Measurements from ENCODE around the gene MAGOH. TPM values are rescaled to one million over a fixed set of nuclear protein-coding genes. Genes with fewer than 3 reads are reported as not detected.
"Not testable (repeated sequence)": the region's sequence is repeated elsewhere in the genome, so short reads cannot be mapped to it uniquely, and the experiment has no call there.

MAGOH gene
- total and polyA plus RNA-seq, 2 experiments from 2014 or later: 21.9 to 34.3 TPM

DNA sequence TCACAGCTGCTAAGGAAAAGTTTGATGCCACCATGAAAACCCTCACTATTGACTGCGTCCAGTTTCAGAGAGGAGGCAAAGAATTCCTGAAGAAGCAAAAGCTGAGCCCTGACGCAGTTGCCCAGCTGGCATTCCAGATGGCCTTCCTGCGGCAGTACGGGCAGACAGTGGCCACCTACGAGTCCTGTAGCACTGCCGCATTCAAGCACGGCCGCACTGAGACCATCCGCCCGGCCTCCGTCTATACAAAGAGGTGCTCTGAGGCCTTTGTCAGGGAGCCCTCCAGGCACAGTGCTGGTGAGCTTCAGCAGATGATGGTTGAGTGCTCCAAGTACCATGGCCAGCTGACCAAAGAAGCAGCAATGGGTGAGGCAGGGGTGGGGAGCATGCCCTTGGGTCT lies 27.4 kb downstream of the MAGOH start:
- Histone ChIP-seq H3K79me2 (ENCODE audit: insufficient read depth) (0 out of 2 replicates have a peak, but pooled peaks cover 3% of the 10 kb centered on the region), H3K4me1 (ENCODE audit: insufficient read depth) (no peaks in the 10 kb centered on the region), H3K4me3 (no peak overlapping the region), H4K20me1 (ENCODE audit: insufficient read depth) (no peaks in the 10 kb centered on the region), H3F3A (ENCODE audit: insufficient read depth) (0 out of 2 replicates have a peak, but pooled peaks cover 4% of the 10 kb centered on the region), H3K36me3 (ENCODE audit: low read depth) (peaks cover 38% of the 10 kb centered on the region), H3K9ac (no peak overlapping the region), H3K4me2 (ENCODE audit: unreplicated experiment) (no peak overlapping the region), H2AFZ (no peak overlapping the region), H3K27ac (no peak overlapping the region), H3K9me3 (ENCODE audit: low read depth) (no peaks in the 10 kb centered on the region), H3K9me2 (ENCODE audit: insufficient read depth) (no peaks in the 10 kb centered on the region), H3K27me3 (replicated peaks; ENCODE audit: insufficient read depth) (no peaks in the 10 kb centered on the region)
- WGBS, 2 experiments (ENCODE audit: low coverage in 1 of 2, low lambda C conversion rate in 2 of 2, missing lambda C conversion rate in 2 of 2): 94 to 96% methylated on average over 11 of the region's 11 CpGs
- in situ Hi-C loops (cut with MboI): no loop called here
- no peak for DNase-seq
- TF ChIP-seq EZH2 (IDR thresholded peaks at IDR 0.05; ENCODE audit: insufficient read depth, poor library complexity, severe bottlenecking): no peak
- no peak for TF ChIP-seq EZH2phosphoT487 (IDR thresholded peaks at IDR 0.05; ENCODE audit: insufficient read depth, low read depth)

DNA sequence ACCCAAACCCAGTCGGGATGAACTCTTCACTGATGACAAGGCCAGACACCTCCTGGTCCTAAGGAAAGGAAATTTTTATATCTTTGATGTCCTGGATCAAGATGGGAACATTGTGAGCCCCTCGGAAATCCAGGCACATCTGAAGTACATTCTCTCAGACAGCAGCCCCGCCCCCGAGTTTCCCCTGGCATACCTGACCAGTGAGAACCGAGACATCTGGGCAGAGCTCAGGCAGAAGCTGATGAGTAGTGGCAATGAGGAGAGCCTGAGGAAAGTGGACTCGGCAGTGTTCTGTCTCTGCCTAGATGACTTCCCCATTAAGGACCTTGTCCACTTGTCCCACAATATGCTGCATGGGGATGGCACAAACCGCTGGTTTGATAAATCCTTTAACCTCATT lies 28.0 kb downstream of the MAGOH start:
- TF ChIP-seq EZH2phosphoT487 (IDR thresholded peaks at IDR 0.05; ENCODE audit: insufficient read depth, low read depth) (no peak), EZH2 (IDR thresholded peaks at IDR 0.05; ENCODE audit: insufficient read depth, poor library complexity, severe bottlenecking) (no peak)
- H3K79me2 ChIP-seq (ENCODE audit: insufficient read depth): peaks cover 8% of the 10 kb centered on the region; the same call in 1 of the 2 replicates
- H3K4me3 ChIP-seq: no peak overlapping the region
- no peak overlapping the region for H3K27ac ChIP-seq
- peaks cover 38% of the 10 kb centered on the region for H3K36me3 ChIP-seq (ENCODE audit: low read depth)
- no peaks in the 10 kb centered on the region for H3K4me1 ChIP-seq (ENCODE audit: insufficient read depth)
- WGBS, 2 experiments (ENCODE audit: low coverage in 1 of 2, low lambda C conversion rate in 2 of 2, missing lambda C conversion rate in 2 of 2): 94 to 96% methylated on average over 7 of the region's 7 CpGs
- H3K9me2 ChIP-seq (ENCODE audit: insufficient read depth): no peaks in the 10 kb centered on the region
- H3K9ac ChIP-seq: no peak overlapping the region
- H4K20me1 ChIP-seq (ENCODE audit: insufficient read depth): no peaks in the 10 kb centered on the region
- no peak for DNase-seq
- 0 out of 2 replicates have a peak, but pooled peaks cover 4% of the 10 kb centered on the region for H3F3A ChIP-seq (ENCODE audit: insufficient read depth)
- no peaks in the 10 kb centered on the region for H3K27me3 ChIP-seq (replicated peaks; ENCODE audit: insufficient read depth)
- in situ Hi-C loops (cut with MboI): no loop called here
- no peak overlapping the region for H2AFZ ChIP-seq
- H3K4me2 ChIP-seq (ENCODE audit: unreplicated experiment): no peak overlapping the region
- no peaks in the 10 kb centered on the region for H3K9me3 ChIP-seq (ENCODE audit: low read depth)

DNA sequence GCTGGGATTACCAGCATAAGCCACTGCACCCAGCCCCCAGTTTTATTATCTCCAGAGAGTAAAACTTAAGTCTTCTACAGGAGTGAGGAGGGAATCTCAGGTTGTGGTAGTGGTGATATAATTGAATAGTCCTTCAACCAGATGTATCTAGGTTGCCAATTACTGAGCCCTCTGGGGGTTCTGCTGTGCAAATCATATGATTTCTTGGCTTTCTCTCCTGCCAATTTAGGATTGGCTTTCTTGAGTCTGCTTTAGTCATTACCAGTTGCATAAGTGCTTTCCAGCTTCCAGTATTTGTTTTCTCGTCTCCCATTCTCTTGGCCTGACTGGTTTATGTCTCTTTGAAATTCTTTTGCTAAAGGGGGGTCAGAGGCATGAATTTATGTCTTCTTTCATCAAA lies 30.6 kb downstream of the MAGOH start:
- Histone ChIP-seq H3K79me2 (ENCODE audit: insufficient read depth) (peaks cover 20% of the 10 kb centered on the region; the same call in 1 of the 2 replicates), H3F3A (ENCODE audit: insufficient read depth) (0 out of 2 replicates have a peak, but pooled peaks cover 4% of the 10 kb centered on the region), H2AFZ (no peak overlapping the region), H3K9me3 (ENCODE audit: low read depth) (no peaks in the 10 kb centered on the region), H4K20me1 (ENCODE audit: insufficient read depth) (no peaks in the 10 kb centered on the region), H3K9ac (no peak overlapping the region), H3K4me3 (no peak overlapping the region), H3K36me3 (ENCODE audit: low read depth) (peaks cover 34% of the 10 kb centered on the region), H3K4me2 (ENCODE audit: unreplicated experiment) (no peak overlapping the region), H3K27me3 (replicated peaks; ENCODE audit: insufficient read depth) (no peaks in the 10 kb centered on the region), H3K27ac (0 out of 2 replicates have a peak overlapping the region, but pooled peaks have one; percentile 26), H3K4me1 (ENCODE audit: insufficient read depth) (no peaks in the 10 kb centered on the region), H3K9me2 (ENCODE audit: insufficient read depth) (no peaks in the 10 kb centered on the region)
- in situ Hi-C loops (cut with MboI): no loop called here
- WGBS, 2 experiments (ENCODE audit: low coverage in 1 of 2, low lambda C conversion rate in 2 of 2, missing lambda C conversion rate in 2 of 2): 42 to 45% methylated on average over 1 of the region's 1 CpG
- TF ChIP-seq EZH2 (IDR thresholded peaks at IDR 0.05; ENCODE audit: insufficient read depth, poor library complexity, severe bottlenecking) (no peak), EZH2phosphoT487 (IDR thresholded peaks at IDR 0.05; ENCODE audit: insufficient read depth, low read depth) (no peak)
- peak; percentile 59 for DNase-seq

DNA sequence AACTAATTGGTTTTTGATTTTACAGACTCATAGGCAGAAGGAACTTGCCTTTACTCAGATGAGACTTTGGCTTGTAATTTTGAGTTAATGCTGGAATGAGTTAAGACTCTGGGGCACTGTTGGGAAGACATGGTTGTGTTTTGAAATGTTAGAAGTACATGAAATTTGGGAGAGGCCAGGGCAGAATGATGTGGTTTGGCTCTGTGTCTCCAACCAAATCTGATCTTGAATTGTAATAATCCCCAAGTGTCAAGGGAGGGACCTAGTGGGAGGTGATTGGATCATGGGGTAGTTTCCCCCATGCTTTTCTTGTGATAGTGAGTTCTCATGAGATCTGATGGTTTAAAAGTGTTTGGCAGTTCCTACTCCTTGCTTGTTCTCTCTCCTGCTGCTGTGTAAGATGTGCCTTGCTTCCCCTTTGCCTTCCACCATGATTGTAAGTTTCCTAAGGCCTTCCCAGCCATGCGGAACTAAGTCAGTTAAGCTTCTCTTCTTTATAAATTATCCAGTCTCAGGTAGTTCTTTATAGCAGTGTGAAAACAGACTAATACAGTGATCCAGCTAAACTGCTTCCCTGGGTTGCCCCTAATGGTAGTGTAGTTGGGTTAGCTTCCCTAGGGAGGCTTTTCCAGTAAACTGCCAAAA lies 31.5 kb downstream of the MAGOH start:
- Histone ChIP-seq H3K9ac (no peak overlapping the region), H3K27ac (no peak overlapping the region), H2AFZ (no peak overlapping the region), H3K27me3 (replicated peaks; ENCODE audit: insufficient read depth) (no peaks in the 10 kb centered on the region), H3K9me3 (ENCODE audit: low read depth) (no peaks in the 10 kb centered on the region), H3K9me2 (ENCODE audit: insufficient read depth) (no peaks in the 10 kb centered on the region), H3K4me2 (ENCODE audit: unreplicated experiment) (no peak overlapping the region), H3K36me3 (ENCODE audit: low read depth) (peaks cover 34% of the 10 kb centered on the region), H3K4me3 (no peak overlapping the region), H3K79me2 (ENCODE audit: insufficient read depth) (peaks cover 20% of the 10 kb centered on the region; the same call in 1 of the 2 replicates), H3F3A (ENCODE audit: insufficient read depth) (0 out of 2 replicates have a peak, but pooled peaks cover 4% of the 10 kb centered on the region), H4K20me1 (ENCODE audit: insufficient read depth) (no peaks in the 10 kb centered on the region), H3K4me1 (ENCODE audit: insufficient read depth) (no peaks in the 10 kb centered on the region)
- DNase-seq: no peak
- in situ Hi-C loops (cut with MboI): no loop called here
- 91 to 100% methylated on average over 1 of the region's 1 CpG for WGBS, 2 experiments (ENCODE audit: low coverage in 1 of 2, low lambda C conversion rate in 2 of 2, missing lambda C conversion rate in 2 of 2)
- no peak for TF ChIP-seq EZH2 (IDR thresholded peaks at IDR 0.05; ENCODE audit: insufficient read depth, poor library complexity, severe bottlenecking)
- no peak for TF ChIP-seq EZH2phosphoT487 (IDR thresholded peaks at IDR 0.05; ENCODE audit: insufficient read depth, low read depth)

DNA sequence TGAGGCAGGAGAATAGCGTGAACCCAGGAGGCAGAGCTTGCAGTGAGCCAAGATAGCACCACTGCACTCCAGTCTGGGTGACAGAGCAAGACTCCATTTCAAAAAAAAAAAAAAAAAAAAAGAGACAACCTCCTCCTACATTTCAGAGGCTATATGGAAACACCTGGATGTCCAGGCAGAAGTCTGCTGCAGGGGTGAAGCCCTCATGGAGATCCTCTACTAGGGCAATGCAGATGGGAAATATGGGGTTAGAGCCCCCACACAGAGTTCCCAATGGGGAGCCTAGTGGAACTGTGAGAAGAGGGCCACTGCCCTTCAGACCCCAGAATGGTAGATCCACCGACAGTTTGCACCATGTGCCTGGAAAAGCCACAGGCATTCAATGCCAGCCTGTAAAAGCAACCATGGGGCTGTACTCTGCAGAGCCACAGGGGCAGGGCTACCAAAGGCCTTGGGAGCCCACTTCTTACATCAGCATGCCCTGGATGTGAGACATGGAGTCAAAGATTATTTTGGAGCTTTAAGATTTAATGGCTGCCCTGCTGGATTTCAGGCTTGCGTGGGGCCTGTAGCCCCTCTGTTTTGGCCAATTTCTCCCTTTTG lies 32.1 kb downstream of the MAGOH start:
- H3K9me2 ChIP-seq (ENCODE audit: insufficient read depth); H4K20me1 ChIP-seq (ENCODE audit: insufficient read depth); DNase-seq; H3K27me3 ChIP-seq (replicated peaks; ENCODE audit: insufficient read depth); H2AFZ ChIP-seq; H3K4me2 ChIP-seq (ENCODE audit: unreplicated experiment); H3K27ac ChIP-seq; H3F3A ChIP-seq (ENCODE audit: insufficient read depth); H3K9ac ChIP-seq; H3K9me3 ChIP-seq (ENCODE audit: low read depth); H3K4me1 ChIP-seq (ENCODE audit: insufficient read depth); in situ Hi-C loops (cut with MboI); H3K4me3 ChIP-seq: not testable (repeated sequence)
- H3K79me2 ChIP-seq (ENCODE audit: insufficient read depth): peaks cover 20% of the 10 kb centered on the region; the same call in 1 of the 2 replicates
- 94 to 100% methylated on average over 3 of the region's 3 CpGs for WGBS, 2 experiments (ENCODE audit: low coverage in 1 of 2, low lambda C conversion rate in 2 of 2, missing lambda C conversion rate in 2 of 2)
- peaks cover 39% of the 10 kb centered on the region for H3K36me3 ChIP-seq (ENCODE audit: low read depth)

DNA sequence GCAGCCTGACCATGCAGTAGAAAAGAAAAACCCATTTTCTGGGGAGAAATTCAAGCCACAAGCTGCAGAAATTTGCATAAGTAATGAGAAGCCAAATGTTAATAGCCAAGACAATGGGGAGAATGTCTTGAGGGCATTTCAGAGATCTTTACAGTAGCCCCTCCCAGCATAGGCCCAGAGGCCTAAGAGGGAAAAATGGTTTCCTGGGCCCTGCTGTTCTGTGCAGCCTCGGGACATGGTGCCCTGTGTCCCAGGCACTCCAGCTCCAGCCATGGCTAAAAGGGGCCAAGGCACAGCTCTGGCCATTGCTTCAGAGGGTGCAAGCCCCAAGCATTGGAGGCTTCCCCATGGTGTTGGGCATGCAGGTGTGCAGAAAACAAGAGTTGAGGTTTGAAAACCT lies 32.8 kb downstream of the MAGOH start:
- H3F3A ChIP-seq (ENCODE audit: insufficient read depth); H3K27me3 ChIP-seq (replicated peaks; ENCODE audit: insufficient read depth); H3K4me1 ChIP-seq (ENCODE audit: insufficient read depth); in situ Hi-C loops (cut with MboI); H4K20me1 ChIP-seq (ENCODE audit: insufficient read depth); H3K4me2 ChIP-seq (ENCODE audit: unreplicated experiment); H3K4me3 ChIP-seq; H2AFZ ChIP-seq; H3K9ac ChIP-seq; H3K9me3 ChIP-seq (ENCODE audit: low read depth); DNase-seq; H3K27ac ChIP-seq; H3K9me2 ChIP-seq (ENCODE audit: insufficient read depth): not testable (repeated sequence)
- Histone ChIP-seq H3K79me2 (ENCODE audit: insufficient read depth) (peaks cover 20% of the 10 kb centered on the region; the same call in 1 of the 2 replicates), H3K36me3 (ENCODE audit: low read depth) (peaks cover 39% of the 10 kb centered on the region)
- 95 to 100% methylated on average over 1 of the region's 1 CpG for WGBS, 2 experiments (ENCODE audit: low coverage in 1 of 2, low lambda C conversion rate in 2 of 2, missing lambda C conversion rate in 2 of 2)

All from GM23248 (cell line).